Parathyroid adenoma (tissue), 2 donors: ENCODE results near the gene ZNF485.

ENCODE experiments used
- H2AFZ ChIP-seq: fragments of 300-600 bp; sonication (generic); one replicate; pipeline ENCODE4 v1.7.0; 2017; ENCODE audit warnings: antibody characterized with exemption, mild to moderate bottlenecking
- H3K27ac ChIP-seq: fragments of 300-600 bp; sonication (generic); one replicate; pipeline ENCODE4 v1.7.0; 2017
- H3K27me3 ChIP-seq: fragments of 300-600 bp; sonication (generic); one replicate; pipeline ENCODE4 v1.7.0; 2017; ENCODE audit warnings: low read length; ENCODE audit not compliant: control insufficient read depth, insufficient read depth
- H3K36me3 ChIP-seq: fragments of 300-600 bp; sonication (generic); one replicate; pipeline ENCODE4 v1.7.0; 2017; ENCODE audit warnings: low read length; ENCODE audit not compliant: control insufficient read depth, insufficient read depth
- H3K4me1 ChIP-seq: fragments of 300-600 bp; sonication (generic); one replicate; pipeline ENCODE4 v1.7.0; 2017; ENCODE audit warnings: control low read depth
- H3K4me2 ChIP-seq: fragments of 300-600 bp; sonication (generic); one replicate; pipeline ENCODE4 v1.7.0; 2017; ENCODE audit warnings: low read length
- H3K4me3 ChIP-seq: fragments of 300-600 bp; sonication (generic); one replicate; pipeline ENCODE4 v1.7.0; 2017; ENCODE audit warnings: low read depth, low read length
- H3K79me2 ChIP-seq: fragments of 300-600 bp; sonication (generic); one replicate; pipeline ENCODE4 v1.7.0; 2017; ENCODE audit warnings: control low read depth
- H3K9ac ChIP-seq: fragments of 300-600 bp; sonication (generic); one replicate; pipeline ENCODE4 v1.7.0; 2017; ENCODE audit warnings: mild to moderate bottlenecking
- H3K9me3 ChIP-seq: fragments of 300-600 bp; sonication (generic); one replicate; pipeline ENCODE4 v1.7.0; 2017; ENCODE audit warnings: low read length; ENCODE audit not compliant: control insufficient read depth
- TF ChIP-seq, protein P1 (sequence below): fragments of 300-600 bp; sonication (generic); IDR thresholded peaks from one replicate; pipeline ENCODE4 v1.7.0; 2017; ENCODE audit warnings: antibody characterized with exemption, mild to moderate bottlenecking
- donor health status: primary hyperparathyroidism.

The ZNF485 gene

GRCh38 chr10:43606323-43607198, at the start of gene ZNF485:
Gene ZNF485 (plus strand): TSS chr10:43606438. CDS start chr10:43607051, 613 bp downstream.
- Histone ChIP-seq H3K9ac (no peak within 1 kb of the TSS), H3K4me3 (peak within 1 kb of the TSS; percentile 69), H3K79me2 (no peaks in the 10 kb centered on the region), H2AFZ (peak within 1 kb of the TSS; percentile 95), H3K9me3 (no peaks in the 10 kb centered on the region), H3K27ac (peak within 1 kb of the TSS; percentile 46), H3K27me3 (no peaks in the 10 kb centered on the region), H3K4me2 (peak within 1 kb of the TSS; percentile 83), H3K36me3 (no peaks in the 10 kb centered on the region), H3K4me1 (peaks cover 4% of the 10 kb centered on the region)
- TF ChIP-seq, protein P1, sequence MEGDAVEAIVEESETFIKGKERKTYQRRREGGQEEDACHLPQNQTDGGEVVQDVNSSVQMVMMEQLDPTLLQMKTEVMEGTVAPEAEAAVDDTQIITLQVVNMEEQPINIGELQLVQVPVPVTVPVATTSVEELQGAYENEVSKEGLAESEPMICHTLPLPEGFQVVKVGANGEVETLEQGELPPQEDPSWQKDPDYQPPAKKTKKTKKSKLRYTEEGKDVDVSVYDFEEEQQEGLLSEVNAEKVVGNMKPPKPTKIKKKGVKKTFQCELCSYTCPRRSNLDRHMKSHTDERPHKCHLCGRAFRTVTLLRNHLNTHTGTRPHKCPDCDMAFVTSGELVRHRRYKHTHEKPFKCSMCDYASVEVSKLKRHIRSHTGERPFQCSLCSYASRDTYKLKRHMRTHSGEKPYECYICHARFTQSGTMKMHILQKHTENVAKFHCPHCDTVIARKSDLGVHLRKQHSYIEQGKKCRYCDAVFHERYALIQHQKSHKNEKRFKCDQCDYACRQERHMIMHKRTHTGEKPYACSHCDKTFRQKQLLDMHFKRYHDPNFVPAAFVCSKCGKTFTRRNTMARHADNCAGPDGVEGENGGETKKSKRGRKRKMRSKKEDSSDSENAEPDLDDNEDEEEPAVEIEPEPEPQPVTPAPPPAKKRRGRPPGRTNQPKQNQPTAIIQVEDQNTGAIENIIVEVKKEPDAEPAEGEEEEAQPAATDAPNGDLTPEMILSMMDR = no peak

GRCh38 chr10:43557214-43557613, 49.0 kb upstream of the ZNF485 start:
- Histone ChIP-seq H3K9me3 (no peaks in the 10 kb centered on the region), H2AFZ (no peak overlapping the region), H3K9ac (no peak overlapping the region), H3K4me2 (no peak overlapping the region), H3K27me3 (no peaks in the 10 kb centered on the region), H3K27ac (no peak overlapping the region), H3K36me3 (no peaks in the 10 kb centered on the region), H3K79me2 (no peaks in the 10 kb centered on the region), H3K4me1 (no peaks in the 10 kb centered on the region), H3K4me3 (no peak overlapping the region)
- TF ChIP-seq, protein P1 = no peak

- H3K36me3 ChIP-seq = no peaks in the 10 kb centered on the region
Observed at GRCh38 chr10:43569681-43570080, 36.6 kb upstream of the ZNF485 start.

GRCh38 chr10:43570971-43571370, 35.3 kb upstream of the ZNF485 start:
- H3K27ac ChIP-seq = no peak overlapping the region
- no peak overlapping the region for H2AFZ ChIP-seq
- TF ChIP-seq, protein P1 = no peak

More at GRCh38 chr10:43569681-43570080, 36.6 kb upstream of the ZNF485 start:
- H2AFZ ChIP-seq = no peak overlapping the region
- H3K27ac ChIP-seq = no peak overlapping the region
- H3K9me3 ChIP-seq = no peaks in the 10 kb centered on the region
- TF ChIP-seq, protein P1 = no peak
- H3K4me2 ChIP-seq = no peak overlapping the region
- no peaks in the 10 kb centered on the region for H3K27me3 ChIP-seq
- peaks cover 11% of the 10 kb centered on the region for H3K4me1 ChIP-seq
- no peaks in the 10 kb centered on the region for H3K79me2 ChIP-seq
- H3K4me3 ChIP-seq = no peak overlapping the region
- no peak overlapping the region for H3K9ac ChIP-seq

More at GRCh38 chr10:43570971-43571370, 35.3 kb upstream of the ZNF485 start:
- no peak overlapping the region for H3K9ac ChIP-seq
- H3K9me3 ChIP-seq = no peaks in the 10 kb centered on the region
- no peaks in the 10 kb centered on the region for H3K36me3 ChIP-seq
- no peak overlapping the region for H3K4me3 ChIP-seq
- no peak overlapping the region for H3K4me2 ChIP-seq
- peaks cover 14% of the 10 kb centered on the region for H3K4me1 ChIP-seq
- no peaks in the 10 kb centered on the region for H3K27me3 ChIP-seq
- no peaks in the 10 kb centered on the region for H3K79me2 ChIP-seq
